Ascending aorta (tissue), 2 donors: ENCODE data around the gene GSTK1. TPM values are rescaled to one million over a fixed set of nuclear protein-coding genes. Genes with fewer than 3 reads are reported as not detected.

Experiments used
- DNase-seq, 2 donors: peaks; one replicate each; pipeline ENCODE4 v3.0.0-alpha.2; 2019; ENCODE audit warnings: low spot score in 2 of 2
- H3K27ac ChIP-seq, 2 donors: fragments of 200-600 bp; sonication (generic); one replicate each; pipeline ENCODE4 v1.5.1; 2016 to 2017; ENCODE audit warnings: mild to moderate bottlenecking in 1 of 2
- H3K27me3 ChIP-seq: fragments of 200-600 bp; sonication (generic); one replicate; pipeline ENCODE4 v1.5.1; 2017
- H3K36me3 ChIP-seq, 2 donors: fragments of 200-600 bp; sonication (generic); one replicate each; pipeline ENCODE4 v1.5.1; 2016
- H3K4me1 ChIP-seq, 2 donors: fragments of 200-600 bp; sonication (generic); one replicate each; pipeline ENCODE4 v1.5.1; 2016 to 2017; ENCODE audit warnings: mild to moderate bottlenecking in 1 of 2
- H3K4me3 ChIP-seq, 2 donors: fragments of 200-600 bp; sonication (generic); one replicate each; pipeline ENCODE4 v1.5.1; 2016 to 2017; ENCODE audit warnings: mild to moderate bottlenecking in 1 of 2
- H3K9me3 ChIP-seq, 2 donors: fragments of 200-600 bp; sonication (generic); one replicate each; pipeline ENCODE4 v1.5.1; 2016
- intact Hi-C: fragments of 100-400 bp; cut with DNase I; formaldehyde crosslinking; loops from one replicate; pipeline ENCODE4 v1.15.1; 2023
- total RNA-seq: library from RNA; depleted of rRNA; stranded (reverse); fragments of >200 nt; gene quantifications from one replicate; pipeline ENCODE4 v1.1.0, GENCODE V29; 2016
- TF ChIP-seq, protein P1 (sequence below), 3 experiments: fragments of 200-600 bp in 2 of 3; fragments of 450-650 bp in 1 of 3; sonication (generic) in 2 of 3; IDR thresholded peaks; one replicate each; pipeline ENCODE4 v1.5.1; 2016 to 2019; ENCODE audit warnings: antibody characterized with exemption in 3 of 3, mild to moderate bottlenecking in 1 of 3, moderate library complexity in 1 of 3

Gene GSTK1
- total RNA-seq, 1 donor from 2014 or later = 174 TPM

DNA sequence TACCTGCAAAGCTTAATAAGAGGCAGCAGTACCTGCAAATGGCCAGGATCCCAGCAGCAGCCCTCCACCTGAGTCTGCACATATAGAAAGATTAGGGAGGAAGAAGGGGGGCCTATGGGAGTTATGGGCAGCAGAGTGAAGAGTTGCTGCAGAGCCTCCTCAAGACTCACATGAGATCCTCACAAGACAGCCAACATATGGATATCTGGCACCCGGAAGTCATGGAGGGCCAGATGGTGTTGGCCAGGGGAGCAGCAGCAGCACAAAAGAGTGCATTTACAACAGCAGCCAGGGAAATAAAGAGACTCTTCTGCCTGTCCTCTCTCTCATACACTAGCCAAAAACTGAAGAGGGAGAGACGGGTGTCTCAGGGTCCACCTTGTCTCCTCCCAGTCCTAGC is 45.4 kb upstream of the GSTK1 start:
- H3K27me3 ChIP-seq = no peaks in the 10 kb centered on the region
- no peaks in the 10 kb centered on the region for H3K36me3 ChIP-seq
- intact Hi-C loops = no loop called here
- no peaks in the 10 kb centered on the region for H3K9me3 ChIP-seq
- TF ChIP-seq, protein P1, sequence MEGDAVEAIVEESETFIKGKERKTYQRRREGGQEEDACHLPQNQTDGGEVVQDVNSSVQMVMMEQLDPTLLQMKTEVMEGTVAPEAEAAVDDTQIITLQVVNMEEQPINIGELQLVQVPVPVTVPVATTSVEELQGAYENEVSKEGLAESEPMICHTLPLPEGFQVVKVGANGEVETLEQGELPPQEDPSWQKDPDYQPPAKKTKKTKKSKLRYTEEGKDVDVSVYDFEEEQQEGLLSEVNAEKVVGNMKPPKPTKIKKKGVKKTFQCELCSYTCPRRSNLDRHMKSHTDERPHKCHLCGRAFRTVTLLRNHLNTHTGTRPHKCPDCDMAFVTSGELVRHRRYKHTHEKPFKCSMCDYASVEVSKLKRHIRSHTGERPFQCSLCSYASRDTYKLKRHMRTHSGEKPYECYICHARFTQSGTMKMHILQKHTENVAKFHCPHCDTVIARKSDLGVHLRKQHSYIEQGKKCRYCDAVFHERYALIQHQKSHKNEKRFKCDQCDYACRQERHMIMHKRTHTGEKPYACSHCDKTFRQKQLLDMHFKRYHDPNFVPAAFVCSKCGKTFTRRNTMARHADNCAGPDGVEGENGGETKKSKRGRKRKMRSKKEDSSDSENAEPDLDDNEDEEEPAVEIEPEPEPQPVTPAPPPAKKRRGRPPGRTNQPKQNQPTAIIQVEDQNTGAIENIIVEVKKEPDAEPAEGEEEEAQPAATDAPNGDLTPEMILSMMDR (IDR thresholded peaks at IDR 0.05) = no peak
- H3K4me1 ChIP-seq = no peaks in the 10 kb centered on the region
- no peak overlapping the region for H3K27ac ChIP-seq
- no peak overlapping the region for H3K4me3 ChIP-seq
- no peak for DNase-seq

DNA sequence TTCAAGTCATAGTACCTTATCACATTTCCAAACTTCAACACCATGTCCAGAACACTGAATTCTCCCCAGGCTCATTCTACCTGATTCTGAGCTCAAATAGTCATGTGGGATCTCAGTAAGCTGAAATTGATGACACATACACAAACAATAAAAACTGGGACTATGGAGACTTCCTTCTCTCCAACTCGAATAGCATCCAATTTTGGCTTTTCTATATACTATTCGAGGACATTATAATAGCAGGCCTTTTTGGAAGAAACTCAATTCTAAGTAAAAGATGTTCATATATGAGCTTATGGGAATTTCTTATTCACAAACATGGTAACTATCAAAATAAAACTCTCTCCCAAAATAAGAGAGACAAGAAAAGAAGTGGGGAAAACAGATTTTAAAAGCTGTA is 42.0 kb upstream of the GSTK1 start:
- TF ChIP-seq, protein P1 (IDR thresholded peaks at IDR 0.05) = no peak
- intact Hi-C loops = no loop called here

DNA sequence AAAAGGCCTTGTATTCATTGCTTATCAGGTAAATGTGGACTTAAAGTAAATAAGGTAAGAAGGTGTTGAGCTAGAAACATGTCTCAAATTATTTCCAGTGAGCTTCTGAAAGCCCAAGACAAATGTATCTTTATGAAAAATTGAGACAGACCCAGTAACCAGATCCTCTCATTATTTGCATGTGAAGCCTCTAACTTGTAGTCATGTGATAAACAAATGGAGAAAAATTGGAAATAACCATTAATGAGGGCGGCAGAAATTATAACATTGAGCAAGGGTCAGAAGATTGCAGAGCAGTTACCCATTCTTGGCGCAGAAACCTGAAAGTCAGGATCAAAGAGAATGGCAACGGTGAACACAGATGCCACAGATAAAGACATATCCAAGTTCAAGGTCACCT is 41.5 kb upstream of the GSTK1 start, which contains the start of gene TAS2R40:
TAS2R40 (plus strand) TSS at position 301 of the 400 bp plus-strand sequence; CDS start at position 343, 42 bp downstream.
- Histone ChIP-seq H3K9me3 (no peaks in the 10 kb centered on the region), H3K36me3 (no peaks in the 10 kb centered on the region), H3K4me1 (no peaks in the 10 kb centered on the region), H3K4me3 (no peak within 1 kb of the TSS), H3K27me3 (no peaks in the 10 kb centered on the region), H3K27ac (no peak within 1 kb of the TSS)
- DNase-seq = no peak
- intact Hi-C loops = no loop called here
- TF ChIP-seq, protein P1 (IDR thresholded peaks at IDR 0.05) = no peak

More for the DNA sequence above, 42.0 kb upstream of the GSTK1 start:
- Histone ChIP-seq H3K4me1 (no peaks in the 10 kb centered on the region), H3K9me3 (no peaks in the 10 kb centered on the region), H3K4me3 (no peak overlapping the region), H3K36me3 (no peaks in the 10 kb centered on the region), H3K27ac (no peak overlapping the region), H3K27me3 (no peaks in the 10 kb centered on the region)
- DNase-seq = no peak

DNA sequence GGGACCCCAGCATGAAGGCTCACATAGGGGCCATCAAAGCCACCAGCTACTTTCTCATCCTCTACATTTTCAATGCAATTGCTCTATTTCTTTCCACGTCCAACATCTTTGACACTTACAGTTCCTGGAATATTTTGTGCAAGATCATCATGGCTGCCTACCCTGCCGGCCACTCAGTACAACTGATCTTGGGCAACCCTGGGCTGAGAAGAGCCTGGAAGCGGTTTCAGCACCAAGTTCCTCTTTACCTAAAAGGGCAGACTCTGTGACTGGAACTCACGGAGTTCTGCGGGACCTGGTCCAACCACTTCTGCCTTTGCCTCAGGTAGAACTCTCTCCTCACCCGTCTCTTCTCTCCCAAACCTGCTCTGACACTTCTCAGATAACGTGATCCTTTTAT is 40.5 kb upstream of the GSTK1 start:
- H3K36me3 ChIP-seq = no peaks in the 10 kb centered on the region
- H3K9me3 ChIP-seq = no peaks in the 10 kb centered on the region
- no peaks in the 10 kb centered on the region for H3K27me3 ChIP-seq
- no peak for DNase-seq
- TF ChIP-seq, protein P1 (IDR thresholded peaks at IDR 0.05) = no peak
- intact Hi-C loops = no loop called here
- no peak overlapping the region for H3K27ac ChIP-seq
- no peaks in the 10 kb centered on the region for H3K4me1 ChIP-seq
- H3K4me3 ChIP-seq = no peak overlapping the region

DNA sequence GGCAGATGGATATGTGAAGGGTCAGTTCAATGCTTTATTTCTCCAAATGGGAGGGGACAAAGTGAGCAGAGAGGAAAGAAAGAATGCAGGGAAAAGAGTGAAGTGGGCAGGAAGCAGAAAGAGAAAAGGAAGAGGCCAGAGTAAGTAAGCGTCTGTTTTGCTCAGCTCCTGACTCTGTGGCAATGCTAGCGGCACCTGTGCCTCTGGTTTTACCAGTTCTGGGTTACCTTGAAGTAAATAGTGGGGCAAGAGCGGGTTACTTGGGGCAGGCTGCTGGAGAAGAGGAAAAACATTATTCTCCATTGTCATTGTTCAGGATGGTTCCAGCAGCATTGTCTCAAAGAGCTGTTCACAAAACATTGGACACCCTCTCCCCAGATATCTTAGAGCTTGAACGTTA is 39.5 kb upstream of the GSTK1 start:
- Histone ChIP-seq H3K36me3 (no peaks in the 10 kb centered on the region), H3K27me3 (no peaks in the 10 kb centered on the region), H3K27ac (no peak overlapping the region), H3K4me1 (no peaks in the 10 kb centered on the region), H3K4me3 (no peak overlapping the region), H3K9me3 (no peaks in the 10 kb centered on the region)
- intact Hi-C loops = no loop called here
- no peak for DNase-seq
- TF ChIP-seq, protein P1 (IDR thresholded peaks at IDR 0.05) = no peak

GRCh38 chr7:143225047-143225446 is 38.2 kb upstream of the GSTK1 start:
- no peak for DNase-seq
- intact Hi-C loops = no loop called here
- Histone ChIP-seq H3K36me3 (no peaks in the 10 kb centered on the region), H3K9me3 (no peaks in the 10 kb centered on the region), H3K4me3 (no peak overlapping the region), H3K27ac (no peak overlapping the region), H3K4me1 (no peaks in the 10 kb centered on the region), H3K27me3 (no peaks in the 10 kb centered on the region)
- TF ChIP-seq, protein P1 (IDR thresholded peaks at IDR 0.05) = no peak
